Prostate gland (tissue), 2 donors: Measurements from ENCODE around the gene VKORC1L1. TPM values are rescaled to one million over a fixed set of nuclear protein-coding genes. Genes with fewer than 3 reads are reported as not detected.
"Not testable (repeated sequence)": the region's sequence is repeated elsewhere in the genome, so short reads cannot be mapped to it uniquely, and the experiment has no call there.

Source experiments
- DNase-seq: peaks from one replicate; pipeline ENCODE4 v3.0.0-alpha.2; 2019; ENCODE audit warnings: low spot score
- H3K27ac ChIP-seq, 2 donors: fragments of 200-600 bp; sonication (generic); 2 replicates each; pipeline ENCODE4 v1.5.1; 2017 to 2019
- H3K27me3 ChIP-seq: fragments of 200-600 bp; sonication (generic); replicated peaks from 2 replicates; pipeline ENCODE4 v1.5.1; 2019; ENCODE audit not compliant: insufficient read depth
- H3K36me3 ChIP-seq, 2 donors: fragments of 200-600 bp; sonication (generic); 1 replicate in 1 of 2; 2 replicates in 1 of 2; pipeline versions ENCODE4 v1.5.1 to v1.8.1; 2017 to 2019
- H3K4me1 ChIP-seq: fragments of 200-600 bp; sonication (generic); replicated peaks from 2 replicates; pipeline ENCODE4 v1.5.1; 2019
- H3K4me3 ChIP-seq, 2 donors: fragments of 200-600 bp; sonication (generic); 2 replicates each; pipeline ENCODE4 v1.5.1; 2017 to 2019
- H3K9me3 ChIP-seq: fragments of 200-600 bp; sonication (generic); 2 replicates; pipeline ENCODE4 v1.5.1; 2017
- CTCF ChIP-seq, 4 experiments: fragments of 200-600 bp in 2 of 4; fragments of 450-650 bp in 2 of 4; sonication (generic) in 2 of 4; IDR thresholded peaks; 1 replicate in 3 of 4; 2 replicates in 1 of 4; pipeline ENCODE4 v1.5.1; 2016 to 2019; ENCODE audit warnings: antibody characterized with exemption in 4 of 4, mild to moderate bottlenecking in 2 of 4, moderate library complexity in 2 of 4
- POLR2A ChIP-seq: fragments of 450-650 bp; IDR thresholded peaks from one replicate; pipeline ENCODE4 v1.6.1; 2016; ENCODE audit warnings: antibody characterized with exemption, mild to moderate bottlenecking
- POLR2AphosphoS5 ChIP-seq: sonication (generic); formaldehyde crosslinking; IDR thresholded peaks from one replicate; pipeline ENCODE4 v1.6.1; 2017; ENCODE audit warnings: antibody characterized with exemption
- WGBS: methylation state at CpG from one replicate; pipeline ENCODE4 v1.1.5; 2018; 5-methylcytosine and 5-hydroxymethylcytosine counted together
- intact Hi-C: fragments of 100-400 bp; cut with DNase I; formaldehyde crosslinking; loops from one replicate; pipeline ENCODE4 v1.14.2; 2022
- total RNA-seq, 2 donors: library from RNA; depleted of rRNA; stranded (reverse); fragments of >200 nt; gene quantifications; one replicate each; pipeline ENCODE4 v1.1.0, GENCODE V29; 2016

The VKORC1L1 gene
- total RNA-seq, 2 donors from 2014 or later, result 10.7 to 17.3 TPM

GRCh38 chr7:65892161-65892560 lies 19.3 kb downstream of the VKORC1L1 start:
- WGBS, result 86% methylated on average over 5 of the region's 5 CpGs
- intact Hi-C loops, result no loop called here

GRCh38 chr7:65892835-65893234 lies 20.0 kb downstream of the VKORC1L1 start:
- Histone ChIP-seq H3K4me1 (no peaks in the 10 kb centered on the region), H3K36me3 (no peaks in the 10 kb centered on the region), H3K27ac (no peak overlapping the region), H3K27me3 (no peaks in the 10 kb centered on the region), H3K9me3 (no peaks in the 10 kb centered on the region), H3K4me3 (no peak overlapping the region)
- no peak for DNase-seq
- TF ChIP-seq CTCF (IDR thresholded peaks at IDR 0.05) (no peak), POLR2A (no peak), POLR2AphosphoS5 (no peak)
- intact Hi-C loops, result no loop called here
- 89% methylated on average over 1 of the region's 1 CpG for WGBS

More at GRCh38 chr7:65892161-65892560, 19.3 kb downstream of the VKORC1L1 start:
- H3K27me3 ChIP-seq, result no peaks in the 10 kb centered on the region
- H3K9me3 ChIP-seq, result no peaks in the 10 kb centered on the region
- H3K4me1 ChIP-seq, result no peaks in the 10 kb centered on the region
- no peak for DNase-seq
- no peaks in the 10 kb centered on the region for H3K36me3 ChIP-seq
- no peak overlapping the region for H3K4me3 ChIP-seq
- TF ChIP-seq POLR2AphosphoS5 (no peak), POLR2A (no peak), CTCF (IDR thresholded peaks at IDR 0.05) (no peak)
- no peak overlapping the region for H3K27ac ChIP-seq

GRCh38 chr7:65896279-65896870 lies 23.5 kb downstream of the VKORC1L1 start:
- Histone ChIP-seq H3K27ac (no peak overlapping the region), H3K9me3 (no peaks in the 10 kb centered on the region), H3K27me3 (no peaks in the 10 kb centered on the region), H3K4me3 (no peak overlapping the region), H3K4me1 (no peaks in the 10 kb centered on the region), H3K36me3 (no peaks in the 10 kb centered on the region)
- 97% methylated on average over 4 of the region's 4 CpGs for WGBS
- no peak for DNase-seq
- intact Hi-C loops, result no loop called here
- no peak for TF ChIP-seq CTCF (IDR thresholded peaks at IDR 0.05)
- TF ChIP-seq POLR2A, result no peak
- no peak for TF ChIP-seq POLR2AphosphoS5

- H3K4me3 ChIP-seq, intact Hi-C loops, DNase-seq, H3K27me3 ChIP-seq, H3K4me1 ChIP-seq, H3K9me3 ChIP-seq, H3K27ac ChIP-seq, H3K36me3 ChIP-seq: not testable (repeated sequence)
- WGBS, result 98% methylated on average over 3 of the region's 3 CpGs
These were observed 24.4 kb downstream of the VKORC1L1 start for GRCh38 chr7:65897289-65897688.

- DNase-seq, H3K27me3 ChIP-seq, H3K36me3 ChIP-seq, H3K9me3 ChIP-seq, H3K4me1 ChIP-seq, H3K27ac ChIP-seq, H3K4me3 ChIP-seq, intact Hi-C loops: not testable (repeated sequence)
- 47% methylated on average over 2 of the region's 2 CpGs for WGBS
These were observed 26.0 kb downstream of the VKORC1L1 start for GRCh38 chr7:65898677-65899447.

- no peaks in the 10 kb centered on the region for H3K36me3 ChIP-seq
- TF ChIP-seq POLR2A (no peak), POLR2AphosphoS5 (no peak), CTCF (IDR thresholded peaks at IDR 0.05) (no peak)
- no peaks in the 10 kb centered on the region for H3K27me3 ChIP-seq
- DNase-seq, result no peak
- intact Hi-C loops, result no loop called here
- no peak overlapping the region for H3K4me3 ChIP-seq
- H3K9me3 ChIP-seq, result no peaks in the 10 kb centered on the region
- H3K27ac ChIP-seq, result no peak overlapping the region
- no peaks in the 10 kb centered on the region for H3K4me1 ChIP-seq
These were observed 29.4 kb downstream of the VKORC1L1 start for GRCh38 chr7:65902306-65902705.
